Activated effector memory CD4-positive, alpha-beta T cell treated with Interleukin-2 at 50 U/mL for 16 hours (primary cell): Measurements from ENCODE around the gene ZC3H13.
A peak's percentile ranks its signal among the peaks of the same experiment; 100 is the strongest.

Experiments
- DNase-seq: peaks from one replicate; pipeline ENCODE4 v3.0.0-alpha.2; 2020

Gene ZC3H13

GRCh38 chr13:46052319-46053161, at the start of gene ZC3H13:
Gene ZC3H13, minus strand, starts transcription at chr13:46052746. Its CDS starts 7,239 bp downstream, at chr13:46045507.
- peak; percentile 89 for DNase-seq

- no peak for DNase-seq
Observed at GRCh38 chr13:46102255-46102605, 49.7 kb upstream of the ZC3H13 start.

GRCh38 chr13:46101484-46102254, 49.1 kb upstream of the ZC3H13 start:
- DNase-seq: no peak

- no peak for DNase-seq
Observed at GRCh38 chr13:46101002-46101401, 48.5 kb upstream of the ZC3H13 start.

- no peak for DNase-seq
Observed at GRCh38 chr13:46100191-46100815, 47.8 kb upstream of the ZC3H13 start.

- no peak for DNase-seq
Observed at GRCh38 chr13:46097663-46098062, 45.1 kb upstream of the ZC3H13 start.

GRCh38 chr13:46097015-46097414, 44.5 kb upstream of the ZC3H13 start:
- DNase-seq: no peak

GRCh38 chr13:46094478-46094877, 41.9 kb upstream of the ZC3H13 start:
- DNase-seq: no peak

GRCh38 chr13:46088821-46089562, 36.4 kb upstream of the ZC3H13 start:
- DNase-seq: no peak

- DNase-seq: no peak
Observed at GRCh38 chr13:46087481-46087880, 34.9 kb upstream of the ZC3H13 start.

GRCh38 chr13:46086985-46087384, 34.4 kb upstream of the ZC3H13 start:
- no peak for DNase-seq

- no peak for DNase-seq
Observed at GRCh38 chr13:46086421-46086922, 33.9 kb upstream of the ZC3H13 start.

- no peak for DNase-seq
Observed at GRCh38 chr13:46085737-46086136, 33.2 kb upstream of the ZC3H13 start.

GRCh38 chr13:46082324-46082723, 29.8 kb upstream of the ZC3H13 start:
- DNase-seq: no peak

- DNase-seq: no peak
Observed at GRCh38 chr13:46079770-46080169, 27.2 kb upstream of the ZC3H13 start.

- DNase-seq: no peak
Observed at GRCh38 chr13:46077265-46077664, 24.7 kb upstream of the ZC3H13 start.

GRCh38 chr13:46076827-46077226, 24.3 kb upstream of the ZC3H13 start:
- DNase-seq: no peak

GRCh38 chr13:46075811-46076210, 23.3 kb upstream of the ZC3H13 start:
- DNase-seq: no peak

GRCh38 chr13:46071590-46072249, 19.2 kb upstream of the ZC3H13 start:
- no peak for DNase-seq

GRCh38 chr13:46063292-46063691, 10.7 kb upstream of the ZC3H13 start:
- DNase-seq: no peak

- DNase-seq: no peak
Observed at GRCh38 chr13:46062185-46062584, 9.6 kb upstream of the ZC3H13 start.

- DNase-seq: no peak
Observed at GRCh38 chr13:46059405-46059804, 6.9 kb upstream of the ZC3H13 start.
